Activated CD8-positive, alpha-beta memory T cell treated with anti-CD3 and anti-CD28 coated beads for 4 hours (primary cell): ENCODE results near the gene PINLYP.

Experiments
- DNase-seq, 2 donors: peaks; one replicate each; pipeline ENCODE4 v3.0.0-alpha.2; 2020; ENCODE audit warnings: low read depth in 2 of 2

The PINLYP gene

DNA sequence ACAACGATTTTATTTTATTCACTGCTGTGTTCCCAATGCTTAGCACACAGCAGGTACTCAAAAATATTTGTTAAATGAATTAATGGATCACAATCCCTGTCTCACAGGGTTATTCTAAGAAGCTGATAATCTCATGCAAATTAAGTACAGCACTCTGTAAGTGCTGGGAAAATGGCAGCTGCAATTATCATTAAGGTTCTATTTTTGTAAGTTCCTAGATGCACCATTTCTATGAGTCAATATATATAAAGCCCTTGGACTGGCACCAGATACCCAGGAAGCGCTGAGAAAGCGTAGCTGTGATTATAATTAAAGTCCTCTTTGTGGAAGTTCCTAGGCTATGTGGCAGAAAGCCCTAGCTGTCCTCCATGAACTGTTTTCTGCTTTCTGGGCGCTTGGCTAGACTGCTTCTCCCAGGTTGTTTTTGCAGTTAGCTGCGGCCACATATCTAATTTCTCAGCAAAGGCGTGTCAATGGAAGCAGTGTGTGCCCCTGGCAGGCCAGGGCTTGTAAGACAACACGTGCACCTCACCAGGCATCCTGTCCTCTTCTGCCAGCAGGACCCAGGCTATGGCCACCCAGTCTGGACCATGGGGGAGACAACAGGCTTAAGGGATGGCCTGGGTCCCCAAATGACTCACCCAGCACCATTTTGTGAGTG, 31.1 kb downstream of the PINLYP start:
- no peak for DNase-seq

DNA sequence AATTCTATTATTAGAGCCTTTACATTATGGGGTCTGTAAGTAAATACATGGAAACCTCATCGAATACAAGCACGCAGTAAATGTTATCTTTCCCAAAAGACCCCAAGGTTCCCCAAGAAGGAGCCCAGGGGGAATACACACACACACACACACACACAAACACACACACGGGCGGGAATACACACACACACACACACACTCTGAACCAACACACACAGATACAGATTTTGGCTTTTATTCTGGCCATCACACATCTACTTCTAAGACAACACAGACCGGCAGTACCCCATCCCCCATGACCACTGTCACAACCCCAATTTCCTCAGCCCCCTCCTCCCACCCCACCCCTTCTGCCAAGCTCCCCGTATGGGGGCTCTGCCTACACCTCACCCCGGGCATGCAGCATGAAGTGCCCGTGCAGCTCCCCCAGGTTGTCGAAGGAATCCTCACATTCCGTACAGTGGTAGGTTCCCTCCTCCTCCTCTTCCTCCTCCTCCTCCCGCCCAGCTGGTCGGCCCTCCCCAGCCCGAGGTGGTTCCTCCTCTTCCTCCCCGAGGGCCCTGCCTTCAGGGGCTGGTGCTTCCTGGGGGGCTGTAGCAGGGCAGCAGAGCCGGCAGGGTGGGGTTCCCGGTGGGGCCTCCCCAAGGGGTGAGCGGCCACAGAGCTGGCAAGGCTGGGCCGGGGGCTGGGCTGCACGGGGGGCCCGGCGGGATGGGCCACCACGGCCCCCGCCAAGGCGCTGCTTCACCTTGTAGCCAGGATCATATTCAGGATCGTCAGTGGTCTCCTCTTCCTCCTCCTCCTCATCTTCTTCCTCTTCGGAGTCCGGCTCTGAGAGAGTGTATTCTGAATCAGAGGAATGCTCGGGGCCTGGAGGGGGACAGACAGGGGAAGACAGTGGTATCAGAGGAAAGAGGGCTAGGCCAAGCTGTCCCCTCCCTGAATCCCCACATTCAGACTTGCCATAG, 31.9 kb downstream of the PINLYP start:
- no peak for DNase-seq

DNA sequence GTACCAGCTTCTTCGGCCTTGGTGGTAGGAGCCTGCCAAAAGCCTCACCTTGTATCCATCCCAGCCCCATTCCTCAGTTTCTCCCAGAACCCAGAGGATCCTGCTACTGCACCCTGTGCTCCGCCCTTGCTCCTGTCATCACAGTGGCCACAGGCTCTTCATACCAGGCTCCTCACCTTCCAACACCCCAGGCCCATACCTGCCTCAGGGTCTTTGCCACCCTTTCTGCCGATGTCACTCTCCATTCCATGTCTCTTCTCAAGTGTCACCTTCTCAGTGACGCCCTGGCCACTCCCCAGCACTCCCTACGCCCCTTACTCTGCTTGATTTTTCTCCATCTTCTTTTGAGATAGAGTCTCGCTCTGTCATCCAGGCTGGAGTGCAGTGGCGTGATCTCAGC, 34.3 kb downstream of the PINLYP start:
- no peak for DNase-seq

DNA sequence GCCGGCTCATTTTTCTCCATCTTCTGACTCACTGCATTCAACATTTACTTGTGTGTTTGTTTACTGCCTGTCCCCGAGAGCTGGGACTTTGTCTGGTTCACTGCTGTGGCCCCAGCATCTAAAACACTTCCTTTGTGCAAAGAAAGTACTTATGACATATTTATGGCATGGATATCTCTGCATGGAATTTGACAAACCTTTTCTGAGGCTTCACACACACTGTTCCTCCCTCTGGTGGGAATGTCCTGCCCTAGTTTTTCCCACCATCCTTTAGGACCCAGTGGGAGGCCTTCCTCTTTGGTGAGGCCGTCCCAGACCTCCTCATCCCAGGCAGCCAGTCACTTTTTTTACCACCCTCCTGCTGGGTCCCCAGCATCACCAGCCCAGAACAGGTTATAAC, 34.9 kb downstream of the PINLYP start:
- DNase-seq: no peak

DNA sequence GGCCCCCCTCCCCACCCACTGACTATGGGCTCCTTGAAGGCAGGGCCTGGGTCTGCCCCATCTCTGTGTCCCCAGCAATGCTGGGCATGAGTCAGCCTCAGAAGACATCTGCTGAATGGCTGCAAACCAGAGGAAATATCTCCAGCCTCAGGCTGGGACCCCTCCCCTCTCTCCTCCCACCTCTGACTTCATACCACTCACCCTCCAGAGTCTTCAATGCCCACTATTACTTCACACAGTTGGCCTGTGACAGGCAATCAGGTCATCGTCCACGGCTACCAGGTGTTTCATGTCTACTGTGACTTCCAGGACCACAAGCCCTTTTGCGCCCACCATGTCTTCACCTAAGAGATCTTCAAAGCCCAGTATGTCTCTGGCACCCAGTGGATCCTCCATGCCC, 36.2 kb downstream of the PINLYP start, which contains the start of gene SRRM5:
SRRM5 (plus strand) TSS at position 301 of the 400 bp plus-strand sequence; CDS start at position 335, 34 bp downstream.
- DNase-seq: no peak

DNA sequence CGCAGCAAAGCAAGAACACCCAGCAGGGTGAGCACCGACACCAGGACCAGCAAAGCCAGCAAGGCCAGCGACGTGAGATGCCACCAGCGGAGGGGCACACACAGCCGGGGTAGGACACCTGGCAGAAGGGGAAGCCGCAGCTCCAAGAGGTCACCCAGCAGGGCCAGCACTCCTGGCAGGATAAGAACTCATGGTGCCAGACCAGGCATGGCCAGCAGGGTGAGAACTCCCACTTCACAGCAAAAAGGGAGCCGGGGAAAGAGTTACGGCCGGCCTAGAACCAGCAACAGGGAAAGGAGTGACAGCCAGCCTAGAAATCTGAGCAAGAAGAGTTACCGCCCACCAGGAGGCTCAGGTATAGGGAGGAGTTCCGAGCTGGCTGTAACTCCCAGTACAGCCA, 36.8 kb downstream of the PINLYP start:
- DNase-seq: no peak

DNA sequence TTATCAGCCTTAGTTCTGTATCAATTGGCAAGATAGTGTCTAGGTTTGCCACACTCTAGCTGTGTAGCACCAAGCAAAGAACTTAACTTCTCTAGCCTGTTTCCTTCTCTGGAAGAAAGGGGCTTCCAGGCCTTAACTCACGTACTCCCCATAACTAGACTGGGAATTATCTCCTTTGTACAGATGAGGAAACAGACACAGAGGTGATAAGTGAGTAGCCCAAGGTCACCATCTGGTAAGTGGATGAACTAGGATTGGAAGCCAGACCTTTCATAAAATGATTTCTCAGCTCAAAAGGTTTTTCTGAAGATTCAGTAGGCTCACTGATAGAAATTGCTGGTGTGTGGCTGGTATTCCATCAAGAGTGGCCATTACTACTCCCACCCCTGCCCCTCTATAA, 40.7 kb downstream of the PINLYP start:
- DNase-seq: no peak

DNA sequence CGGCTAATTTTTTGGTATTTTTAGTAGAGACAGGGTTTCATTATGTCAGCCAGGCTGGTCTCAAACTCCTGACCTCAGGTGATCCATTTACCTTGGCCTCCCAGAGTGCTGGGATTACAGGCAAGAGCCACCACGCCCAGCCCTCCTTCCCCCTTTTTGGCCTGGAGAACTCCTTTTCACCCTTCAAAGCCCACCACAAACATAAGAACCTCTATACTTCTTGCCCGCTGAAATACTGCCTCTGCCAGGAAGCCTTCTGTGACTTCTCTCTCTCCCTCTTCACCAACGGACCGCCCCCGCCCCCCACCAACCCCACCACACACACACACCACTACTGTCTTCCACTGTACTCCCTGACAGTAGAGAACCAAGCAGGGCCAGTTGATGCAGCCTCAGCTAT, 41.4 kb downstream of the PINLYP start:
- no peak for DNase-seq

DNA sequence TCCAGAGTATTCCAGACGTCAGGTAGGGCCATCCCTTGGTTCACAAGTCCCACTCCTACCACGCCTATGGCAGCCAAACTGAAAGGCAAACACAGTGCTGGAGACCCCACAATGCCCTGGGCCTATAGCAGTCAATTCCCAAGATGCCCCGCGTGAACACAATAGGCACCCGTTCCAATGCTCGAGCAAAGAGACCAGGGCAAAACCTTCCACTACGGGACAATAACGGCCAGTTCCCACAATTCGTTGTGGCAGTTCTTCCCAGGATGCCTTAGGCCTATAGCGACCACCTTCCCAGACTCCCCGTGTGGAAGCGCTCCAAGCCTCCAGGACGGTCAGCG, 43.3 kb downstream of the PINLYP start:
- peak in 1 of 2 donors; percentile 8 for DNase-seq

DNA sequence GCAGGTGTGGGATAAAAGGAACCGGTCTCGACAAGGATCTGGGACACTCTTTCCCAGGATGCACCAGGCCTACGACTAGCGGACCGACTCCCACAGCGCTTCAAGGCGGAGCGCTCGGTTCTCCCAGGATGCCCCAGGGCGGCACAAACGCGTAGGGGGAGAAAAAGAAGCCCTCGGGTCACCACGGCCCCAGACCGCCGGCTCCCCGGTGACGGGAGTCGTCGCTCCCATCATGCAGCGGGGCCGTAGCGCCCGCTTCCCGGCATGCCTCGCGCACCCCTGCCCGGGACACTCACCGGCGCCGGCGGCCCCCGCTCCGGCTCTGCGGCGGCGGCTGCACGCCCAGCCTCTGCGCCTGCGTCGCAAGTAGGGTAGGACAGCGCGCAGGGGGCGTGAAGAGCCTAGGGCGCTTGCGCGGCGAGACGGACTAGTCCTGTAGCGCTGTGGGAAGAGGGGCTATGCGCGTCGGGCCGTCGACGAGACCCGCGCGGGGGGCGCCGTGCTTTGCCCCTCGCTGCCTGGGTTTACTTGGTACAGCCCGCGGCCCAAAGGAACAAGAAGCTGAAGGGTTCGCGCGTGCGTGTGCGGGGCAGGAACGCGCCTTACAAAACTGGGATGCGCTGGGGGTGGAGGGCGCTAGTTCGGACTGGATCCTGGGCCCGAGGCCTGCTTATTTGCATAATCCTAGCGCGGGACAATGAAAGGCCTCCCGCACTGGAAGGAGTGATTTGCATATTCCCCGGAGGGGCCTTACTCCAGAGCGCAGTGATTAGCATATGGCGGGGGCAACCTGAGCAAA, 43.9 kb downstream of the PINLYP start, which contains the start of gene ZNF428:
ZNF428 (minus strand) TSS at position 368 of the 799 bp plus-strand sequence. CDS start 5,325 bp downstream, outside the sequence.
- peak; percentile 70 to 78 for DNase-seq

DNA sequence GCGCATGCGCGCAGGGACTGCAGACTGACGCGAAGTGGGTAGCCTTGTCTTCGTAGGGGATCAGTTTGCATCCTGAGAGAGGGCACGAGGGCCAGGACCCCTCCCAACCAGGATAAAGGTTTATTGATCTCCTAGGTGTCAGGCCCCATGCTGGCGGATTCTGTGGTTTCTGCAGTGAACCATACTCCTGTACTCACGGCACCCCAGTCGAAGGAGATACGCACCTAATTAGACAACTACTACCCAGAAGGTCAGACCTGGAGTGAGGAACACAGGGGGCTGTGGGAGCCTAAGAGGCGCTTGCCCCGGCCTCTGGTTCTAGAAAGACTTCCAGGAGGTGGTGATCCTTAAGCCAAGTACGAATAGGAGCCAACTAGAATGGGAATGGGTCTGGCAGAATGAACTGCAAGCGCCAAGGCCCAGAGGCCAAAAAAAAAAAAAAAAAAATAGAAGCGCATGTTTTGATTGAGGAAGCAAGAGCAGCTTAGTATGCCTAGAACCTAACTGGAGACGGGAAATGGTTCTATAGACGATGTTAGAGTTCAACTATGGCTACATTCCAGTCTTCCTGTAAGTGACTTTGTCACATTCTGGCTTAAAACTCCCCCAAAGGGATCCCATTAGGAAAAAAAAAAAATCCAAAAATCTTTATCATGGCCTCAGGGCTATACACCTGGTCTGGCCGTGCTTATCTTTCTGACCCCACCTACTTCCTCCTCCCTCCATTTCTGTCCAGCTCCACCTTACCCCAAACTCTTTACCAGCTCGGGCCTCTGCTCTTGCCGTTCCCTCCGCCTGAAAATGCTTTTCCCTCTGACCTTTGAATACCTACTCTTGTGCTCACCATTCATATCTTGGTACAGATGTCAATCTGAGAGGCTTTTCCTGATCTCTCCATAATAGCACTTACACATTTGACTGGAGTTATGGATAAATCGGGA, 44.7 kb downstream of the PINLYP start:
- peak; percentile 71 to 83 for DNase-seq

DNA sequence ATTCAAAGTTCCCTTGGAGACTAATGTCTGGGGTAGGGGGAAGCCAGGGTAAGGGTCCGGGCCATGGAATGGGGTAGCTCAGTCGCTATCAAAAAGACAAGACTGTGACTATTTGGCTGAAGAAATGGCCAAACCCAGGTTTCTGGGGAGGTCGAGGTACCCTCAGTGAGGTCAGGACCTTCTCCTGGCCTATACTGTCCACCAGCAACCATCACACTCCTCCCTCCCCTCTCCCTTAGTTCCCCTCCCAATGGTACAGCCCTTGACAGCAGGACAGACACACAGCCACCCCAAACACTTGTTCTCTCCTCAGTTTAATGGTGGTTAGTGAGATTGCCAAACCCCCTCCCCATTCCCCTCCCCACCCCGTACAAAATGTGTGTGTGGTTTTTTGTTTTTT, 46.5 kb downstream of the PINLYP start:
- no peak for DNase-seq

DNA sequence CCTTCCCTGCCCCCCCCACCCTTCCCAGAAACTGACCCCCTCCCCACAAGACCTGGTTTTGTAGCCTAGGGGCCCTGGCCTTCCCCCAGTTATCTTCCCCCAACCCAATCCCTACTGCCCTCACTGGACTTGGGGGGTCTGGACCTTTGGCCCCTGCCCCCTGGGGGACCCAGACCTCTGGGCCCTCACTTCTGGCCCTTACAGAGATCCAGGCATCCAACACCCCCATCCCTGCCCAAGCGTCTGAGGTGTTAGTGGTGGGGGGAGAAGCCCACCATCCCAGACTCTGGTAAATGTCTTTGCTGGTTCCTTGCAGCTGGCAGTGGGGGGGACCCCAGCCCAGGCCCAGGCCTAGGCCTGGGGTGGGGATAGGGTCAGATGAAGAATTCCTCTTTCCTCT, 47.4 kb downstream of the PINLYP start:
- no peak for DNase-seq

DNA sequence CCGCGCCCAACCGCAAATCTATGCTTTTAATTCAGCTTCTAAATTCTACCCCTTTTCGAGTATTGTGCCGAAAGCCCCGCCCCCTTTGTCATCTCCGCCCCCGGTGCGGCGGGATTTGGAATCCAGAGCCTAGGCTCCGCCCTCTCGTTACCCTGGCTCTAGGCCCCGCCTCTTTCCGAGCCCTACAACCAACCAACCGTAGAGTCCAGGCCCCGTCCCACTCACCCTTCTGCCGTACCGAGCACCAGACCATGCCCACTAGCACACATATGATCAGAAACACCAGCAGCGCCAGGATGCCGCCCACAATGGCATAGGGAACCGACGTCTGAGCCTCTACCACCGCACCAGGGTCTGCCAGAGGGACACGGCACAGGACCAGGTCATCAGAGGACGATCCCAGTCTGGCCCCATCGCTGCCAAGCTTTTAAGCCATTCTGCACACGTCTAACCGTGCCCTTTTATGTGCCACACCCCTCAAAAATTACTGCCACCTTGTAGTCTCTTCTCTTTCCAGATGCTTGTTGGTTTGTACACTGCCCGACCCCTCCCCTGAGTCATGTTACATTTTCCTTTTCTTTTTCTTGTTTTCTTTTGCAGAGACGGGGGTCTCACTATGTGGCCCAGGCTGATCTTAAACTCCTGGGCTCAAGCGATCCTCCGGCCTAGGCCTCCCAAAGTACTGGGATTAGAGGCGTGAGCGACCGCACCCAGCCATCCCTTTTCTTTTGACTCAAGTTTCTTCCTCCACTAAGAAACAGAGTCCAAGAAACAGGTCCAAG, 48.5 kb downstream of the PINLYP start:
- DNase-seq: no peak

DNA sequence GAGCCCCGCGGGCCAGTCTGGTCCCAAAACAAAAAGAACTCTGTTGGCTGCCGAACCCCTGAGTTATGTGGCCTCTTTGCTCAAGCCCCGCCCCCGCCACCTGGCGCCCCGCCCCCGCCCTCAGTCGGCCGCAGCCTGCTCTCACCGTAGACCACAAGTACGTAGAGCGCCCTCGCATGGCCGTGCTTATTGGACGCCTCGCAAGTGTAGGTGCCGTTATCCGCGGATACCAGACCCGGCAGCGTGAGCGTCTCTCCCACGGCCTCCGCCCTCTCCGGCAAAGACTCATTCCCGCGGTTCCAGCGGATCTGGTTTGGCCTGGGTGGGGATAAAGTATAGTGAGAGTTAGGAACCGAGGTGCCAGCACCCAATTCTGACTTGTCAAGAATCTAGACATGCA, 49.3 kb downstream of the PINLYP start:
- DNase-seq: peak; percentile 61 to 70

DNA sequence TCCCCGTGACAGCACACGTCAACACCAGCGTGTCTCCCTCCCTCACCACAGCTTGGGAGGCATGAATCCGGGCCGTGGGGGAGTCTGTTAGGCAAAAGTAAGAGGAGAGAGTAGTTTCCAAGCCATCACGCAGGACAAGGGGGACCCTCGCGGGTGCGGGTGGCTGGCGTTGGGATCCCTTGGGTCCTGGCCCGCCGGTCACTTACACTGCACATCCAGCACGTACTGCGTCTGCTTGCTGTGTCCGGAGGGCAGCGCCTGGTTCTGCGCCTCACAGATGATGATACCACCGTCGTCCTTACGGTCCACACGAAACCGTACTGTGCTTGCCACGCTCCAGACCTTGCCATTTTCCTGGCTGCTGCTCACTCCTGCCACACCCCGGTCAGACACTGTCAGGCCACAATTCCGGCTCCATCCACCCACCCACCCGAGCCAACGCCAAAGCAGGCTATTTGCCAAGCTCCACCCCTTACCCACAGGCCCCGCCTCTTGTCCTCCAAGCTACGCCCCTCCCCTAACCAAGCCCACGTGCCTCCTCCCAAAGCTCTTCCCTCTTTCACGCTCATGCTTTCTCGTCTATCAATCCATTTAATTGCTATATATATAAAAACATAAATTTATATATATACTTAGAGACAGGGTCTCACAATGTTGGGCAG, 50.4 kb downstream of the PINLYP start:
- DNase-seq: no peak

DNA sequence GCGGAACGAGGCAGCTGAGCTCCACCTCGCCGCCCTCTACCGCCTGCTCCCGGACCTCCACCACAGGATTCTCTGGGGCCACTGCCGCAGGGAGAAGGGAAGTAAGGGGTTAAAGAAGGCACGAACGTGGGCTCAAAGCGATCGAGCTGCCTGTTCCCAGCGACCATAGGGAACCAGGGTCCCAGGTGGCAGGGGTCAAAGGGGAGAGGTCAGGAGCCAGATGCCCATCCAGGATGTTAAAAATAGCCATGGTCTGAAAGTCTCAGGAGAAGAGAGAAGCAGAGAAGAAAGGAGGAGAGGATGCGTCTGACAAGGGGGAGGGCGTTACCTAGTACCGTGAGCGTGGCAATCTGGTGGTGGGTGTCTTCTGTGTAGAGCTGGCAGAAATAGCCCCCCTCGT, 51.2 kb downstream of the PINLYP start:
- no peak for DNase-seq

DNA sequence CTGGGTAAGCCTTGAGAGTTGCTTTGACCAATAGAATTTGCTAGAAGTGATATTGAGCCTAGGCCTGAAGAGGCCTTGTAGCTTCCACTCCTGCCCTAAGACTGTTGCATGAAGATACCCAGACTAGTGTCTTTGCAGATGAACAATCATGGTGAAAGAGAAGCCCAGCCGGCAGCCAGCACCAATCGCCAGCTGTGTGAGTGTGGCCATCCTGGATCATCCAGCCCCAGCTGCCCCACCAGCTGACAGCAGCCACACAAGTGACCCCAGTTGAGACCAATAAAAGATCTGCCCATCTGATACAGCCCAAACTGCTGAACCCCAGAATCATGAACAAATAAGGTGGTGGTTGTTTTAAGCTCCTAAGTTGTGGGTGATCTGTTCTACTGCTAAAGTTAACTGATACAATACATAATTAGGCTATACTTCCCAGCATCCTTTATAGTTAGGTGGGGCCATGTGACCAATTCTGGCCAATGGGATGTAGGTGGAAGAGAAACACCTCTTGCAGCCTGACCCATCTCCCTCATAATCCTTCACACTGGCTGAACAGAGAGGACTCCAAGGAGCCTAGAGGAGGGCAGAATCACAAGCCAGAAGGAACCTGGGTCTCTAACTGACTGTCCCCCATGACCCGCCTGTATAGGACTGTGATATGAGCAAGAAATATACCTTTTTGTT, 53.2 kb downstream of the PINLYP start:
- no peak for DNase-seq

DNA sequence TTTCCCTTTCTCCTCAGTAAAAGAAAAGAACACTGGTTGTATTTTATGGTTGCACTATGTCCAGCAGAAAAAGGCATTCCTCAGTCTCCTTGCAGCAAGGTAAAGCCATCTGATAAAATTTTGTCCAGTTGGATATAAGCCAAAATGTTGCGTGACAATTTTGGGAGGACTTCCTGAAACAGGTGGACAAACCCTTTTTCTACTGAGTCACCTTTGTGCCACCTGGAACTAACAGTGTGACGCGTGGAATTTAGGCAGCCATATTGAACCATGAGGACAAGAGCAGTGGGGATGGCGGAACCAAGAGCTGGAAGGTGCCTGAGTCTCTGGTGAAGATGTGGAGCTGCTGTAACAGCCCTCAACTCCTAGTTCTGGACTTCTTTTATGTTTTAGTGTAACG, 55.9 kb downstream of the PINLYP start:
- no peak for DNase-seq
